GM12864 (cell line): ENCODE measurements around the gene POMGNT1.

ENCODE experiments used
- DNase-seq: peaks from one replicate; pipeline ENCODE4 v3.0.0-alpha.2; 2011; ENCODE audit warnings: low read depth
- H3K4me3 ChIP-seq: 2 replicates; pipeline ENCODE4 v1.5.1; 2011; ENCODE audit warnings: mild to moderate bottlenecking, low read depth, low read length, control low read depth
- CTCF ChIP-seq: IDR thresholded peaks from 2 replicates; pipeline ENCODE4 v1.5.1; 2011; ENCODE audit warnings: low read depth, mild to moderate bottlenecking, moderate library complexity, low read length, control low read depth, inconsistent platforms; ENCODE audit errors: missing control alignments

Gene POMGNT1

GRCh38 chr1:46179138-46180081, 18.8 kb downstream of the POMGNT1 start:
- DNase-seq: peak; percentile 44
- peak; percentile 87 for TF ChIP-seq CTCF
- no peak overlapping the region for H3K4me3 ChIP-seq

- H3K4me3 ChIP-seq: no peak within 1 kb of the TSS
- no peak for TF ChIP-seq CTCF
- no peak for DNase-seq
Observed at GRCh38 chr1:46176211-46176865, 21.9 kb downstream of the POMGNT1 start, which contains the start of gene P3R3URF. Gene P3R3URF, minus strand, starts transcription at chr1:46176488. Its CDS starts 17 bp downstream, at chr1:46176471.

- no peak for TF ChIP-seq CTCF
- no peak for DNase-seq
- no peak overlapping the region for H3K4me3 ChIP-seq
Observed at GRCh38 chr1:46175243-46175642, 23.0 kb downstream of the POMGNT1 start.

GRCh38 chr1:46174448-46175231, 23.6 kb downstream of the POMGNT1 start, which contains the start of gene TSPAN1:
Gene TSPAN1, plus strand, starts transcription at chr1:46175087. Its CDS starts 6,021 bp downstream, at chr1:46181108.
- TF ChIP-seq CTCF: no peak
- H3K4me3 ChIP-seq: no peak within 1 kb of the TSS
- DNase-seq: no peak

- DNase-seq: no peak
- no peak overlapping the region for H3K4me3 ChIP-seq
Observed at GRCh38 chr1:46173361-46173856, 24.8 kb downstream of the POMGNT1 start.

More at GRCh38 chr1:46173361-46173856, 24.8 kb downstream of the POMGNT1 start:
- TF ChIP-seq CTCF: no peak
